ENCODE results near the gene TMEM168.

DNA sequence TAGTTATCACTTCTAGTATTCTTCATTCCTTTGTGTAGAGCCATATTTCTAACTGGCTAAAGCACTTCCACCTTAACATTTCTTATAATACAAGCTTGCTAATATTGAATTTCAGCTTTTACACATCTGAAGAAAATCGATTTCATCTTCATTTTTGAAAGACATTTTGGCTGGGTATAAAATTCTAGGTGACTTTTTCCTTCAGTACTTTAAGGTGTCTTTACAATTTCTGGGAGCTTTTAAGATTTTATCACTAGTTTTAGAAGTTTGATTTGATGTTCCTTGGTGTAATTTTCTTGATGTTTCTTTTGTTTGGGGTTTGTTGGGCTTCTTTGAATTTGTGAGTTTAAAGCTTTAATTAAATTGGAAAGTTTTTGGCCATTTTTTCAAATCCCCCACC lies 38.5 kb upstream of the TMEM168 start:
- TF ChIP-seq, protein P1, sequence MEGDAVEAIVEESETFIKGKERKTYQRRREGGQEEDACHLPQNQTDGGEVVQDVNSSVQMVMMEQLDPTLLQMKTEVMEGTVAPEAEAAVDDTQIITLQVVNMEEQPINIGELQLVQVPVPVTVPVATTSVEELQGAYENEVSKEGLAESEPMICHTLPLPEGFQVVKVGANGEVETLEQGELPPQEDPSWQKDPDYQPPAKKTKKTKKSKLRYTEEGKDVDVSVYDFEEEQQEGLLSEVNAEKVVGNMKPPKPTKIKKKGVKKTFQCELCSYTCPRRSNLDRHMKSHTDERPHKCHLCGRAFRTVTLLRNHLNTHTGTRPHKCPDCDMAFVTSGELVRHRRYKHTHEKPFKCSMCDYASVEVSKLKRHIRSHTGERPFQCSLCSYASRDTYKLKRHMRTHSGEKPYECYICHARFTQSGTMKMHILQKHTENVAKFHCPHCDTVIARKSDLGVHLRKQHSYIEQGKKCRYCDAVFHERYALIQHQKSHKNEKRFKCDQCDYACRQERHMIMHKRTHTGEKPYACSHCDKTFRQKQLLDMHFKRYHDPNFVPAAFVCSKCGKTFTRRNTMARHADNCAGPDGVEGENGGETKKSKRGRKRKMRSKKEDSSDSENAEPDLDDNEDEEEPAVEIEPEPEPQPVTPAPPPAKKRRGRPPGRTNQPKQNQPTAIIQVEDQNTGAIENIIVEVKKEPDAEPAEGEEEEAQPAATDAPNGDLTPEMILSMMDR (IDR thresholded peaks at IDR 0.05) = no peak
- TF ChIP-seq ZFX (IDR thresholded peaks at IDR 0.05; ENCODE audit: borderline replicate concordance) = no peak

Data from 22Rv1 (cell line).